Retinal pigment epithelial cell (primary cell): ENCODE results near the gene ZFP57.

Experiments
- DNase-seq: peaks from one replicate; pipeline ENCODE4 v3.0.0-alpha.2; 2010; ENCODE audit warnings: low read depth
- H3K4me3 ChIP-seq: 2 replicates; pipeline ENCODE4 v1.5.1; 2011; ENCODE audit warnings: mild to moderate bottlenecking, low read length, control low read depth, moderate library complexity
- TF ChIP-seq, protein P1 (sequence below): conservative IDR thresholded peaks from 2 replicates; pipeline ENCODE4 v1.5.1; 2011; ENCODE audit warnings: low read depth, low read length, control low read depth, inconsistent platforms

The ZFP57 gene

DNA sequence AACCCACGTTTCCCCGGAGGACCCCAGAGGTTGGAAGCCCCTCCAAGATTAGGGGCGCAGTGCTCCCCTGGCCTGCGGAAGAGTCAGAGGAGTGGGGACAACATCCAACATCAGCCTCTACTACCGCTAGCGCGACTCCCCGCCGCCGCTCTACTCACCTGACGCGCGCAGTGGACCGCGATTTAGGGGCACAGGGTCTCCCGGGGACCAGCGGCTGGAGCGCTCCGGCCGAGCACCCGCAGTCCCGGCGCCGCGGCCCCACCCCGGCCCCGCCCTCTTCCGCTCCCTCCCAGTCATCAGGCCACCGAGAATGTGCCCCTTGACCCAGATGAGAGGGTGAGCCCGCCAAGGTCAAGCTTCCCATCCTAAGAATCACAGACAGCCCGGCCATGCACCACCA lies at the start of gene ZFP57:
Gene ZFP57 (minus strand): TSS at position 249 of the 400 bp plus-strand sequence. CDS start 4,149 bp downstream, outside the sequence.
- H3K4me3 ChIP-seq: no peak within 1 kb of the TSS
- TF ChIP-seq, protein P1, sequence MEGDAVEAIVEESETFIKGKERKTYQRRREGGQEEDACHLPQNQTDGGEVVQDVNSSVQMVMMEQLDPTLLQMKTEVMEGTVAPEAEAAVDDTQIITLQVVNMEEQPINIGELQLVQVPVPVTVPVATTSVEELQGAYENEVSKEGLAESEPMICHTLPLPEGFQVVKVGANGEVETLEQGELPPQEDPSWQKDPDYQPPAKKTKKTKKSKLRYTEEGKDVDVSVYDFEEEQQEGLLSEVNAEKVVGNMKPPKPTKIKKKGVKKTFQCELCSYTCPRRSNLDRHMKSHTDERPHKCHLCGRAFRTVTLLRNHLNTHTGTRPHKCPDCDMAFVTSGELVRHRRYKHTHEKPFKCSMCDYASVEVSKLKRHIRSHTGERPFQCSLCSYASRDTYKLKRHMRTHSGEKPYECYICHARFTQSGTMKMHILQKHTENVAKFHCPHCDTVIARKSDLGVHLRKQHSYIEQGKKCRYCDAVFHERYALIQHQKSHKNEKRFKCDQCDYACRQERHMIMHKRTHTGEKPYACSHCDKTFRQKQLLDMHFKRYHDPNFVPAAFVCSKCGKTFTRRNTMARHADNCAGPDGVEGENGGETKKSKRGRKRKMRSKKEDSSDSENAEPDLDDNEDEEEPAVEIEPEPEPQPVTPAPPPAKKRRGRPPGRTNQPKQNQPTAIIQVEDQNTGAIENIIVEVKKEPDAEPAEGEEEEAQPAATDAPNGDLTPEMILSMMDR: no peak
- no peak for DNase-seq

DNA sequence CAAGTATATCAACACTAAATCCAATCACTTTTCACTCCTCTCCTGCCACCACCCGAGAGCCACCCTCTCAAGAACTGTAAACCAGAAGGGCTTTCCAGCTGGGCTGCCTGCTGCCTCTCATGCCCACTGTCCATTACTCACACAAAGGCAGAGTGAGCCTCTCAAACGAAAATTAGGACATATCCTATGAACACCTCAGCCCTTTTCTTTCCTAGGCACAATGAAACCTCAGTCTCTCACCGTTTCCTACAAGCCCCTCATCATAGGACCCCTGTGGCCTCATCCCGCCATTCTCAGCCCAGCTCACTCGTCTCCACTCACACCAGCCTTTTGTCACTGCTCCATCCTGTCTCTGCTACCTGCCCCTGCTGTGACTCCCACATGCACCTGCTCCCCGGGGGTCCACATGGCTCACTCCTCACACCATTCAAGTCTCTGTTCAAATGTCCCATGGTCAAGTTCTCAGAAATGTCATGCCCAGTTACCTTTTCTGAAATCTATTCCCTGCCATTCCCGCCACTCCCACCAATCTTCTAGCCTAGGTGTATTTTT lies 49.7 kb upstream of the ZFP57 start:
- no peak for DNase-seq
- TF ChIP-seq, protein P1: no peak
- no peak overlapping the region for H3K4me3 ChIP-seq

DNA sequence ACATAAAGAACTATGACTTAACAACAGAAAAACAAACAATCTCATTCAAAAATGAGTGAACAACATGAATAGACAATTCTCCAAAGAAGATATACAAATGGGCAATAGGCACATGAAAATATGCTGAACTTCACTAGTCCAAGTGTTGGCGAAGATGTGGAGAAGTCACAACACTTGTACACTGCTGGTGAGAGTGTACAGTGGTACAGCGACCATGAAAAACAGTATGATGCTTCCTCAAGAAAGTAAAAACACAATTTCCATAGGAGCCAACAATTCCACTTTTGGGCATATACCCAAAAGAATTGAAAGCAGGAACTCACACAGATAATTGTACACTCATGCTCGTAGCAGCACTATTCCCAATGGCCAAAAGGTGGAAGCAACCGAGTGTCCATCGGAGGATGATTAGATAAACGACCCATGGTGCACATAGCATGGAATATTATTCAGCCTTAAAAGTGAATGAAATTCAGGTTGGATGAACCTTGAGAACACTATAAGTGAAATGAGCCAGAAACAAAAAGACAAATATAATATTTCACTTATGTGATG lies 48.9 kb upstream of the ZFP57 start:
- TF ChIP-seq, protein P1: no peak
- DNase-seq: no peak
- no peak overlapping the region for H3K4me3 ChIP-seq

DNA sequence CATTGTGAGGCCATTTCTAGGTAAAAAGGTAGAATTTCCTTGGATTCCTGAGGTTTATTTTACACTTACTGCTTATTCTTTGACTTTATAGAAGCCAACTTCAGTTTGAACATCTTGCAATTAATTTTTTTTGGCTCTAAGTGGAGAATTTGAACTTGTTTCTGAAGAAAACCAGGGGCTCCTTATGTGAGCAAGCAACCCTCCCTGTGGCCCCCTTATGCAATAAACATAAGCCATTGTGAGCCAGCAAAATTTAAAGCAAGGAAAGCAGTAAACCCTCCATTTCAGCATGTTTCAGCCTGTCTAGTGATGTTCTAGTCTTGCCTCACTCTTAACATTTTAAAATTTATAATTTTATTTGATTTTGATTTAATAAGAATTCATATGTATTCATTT lies 47.9 kb upstream of the ZFP57 start:
- H3K4me3 ChIP-seq: no peak overlapping the region
- TF ChIP-seq, protein P1: no peak
- DNase-seq: no peak

DNA sequence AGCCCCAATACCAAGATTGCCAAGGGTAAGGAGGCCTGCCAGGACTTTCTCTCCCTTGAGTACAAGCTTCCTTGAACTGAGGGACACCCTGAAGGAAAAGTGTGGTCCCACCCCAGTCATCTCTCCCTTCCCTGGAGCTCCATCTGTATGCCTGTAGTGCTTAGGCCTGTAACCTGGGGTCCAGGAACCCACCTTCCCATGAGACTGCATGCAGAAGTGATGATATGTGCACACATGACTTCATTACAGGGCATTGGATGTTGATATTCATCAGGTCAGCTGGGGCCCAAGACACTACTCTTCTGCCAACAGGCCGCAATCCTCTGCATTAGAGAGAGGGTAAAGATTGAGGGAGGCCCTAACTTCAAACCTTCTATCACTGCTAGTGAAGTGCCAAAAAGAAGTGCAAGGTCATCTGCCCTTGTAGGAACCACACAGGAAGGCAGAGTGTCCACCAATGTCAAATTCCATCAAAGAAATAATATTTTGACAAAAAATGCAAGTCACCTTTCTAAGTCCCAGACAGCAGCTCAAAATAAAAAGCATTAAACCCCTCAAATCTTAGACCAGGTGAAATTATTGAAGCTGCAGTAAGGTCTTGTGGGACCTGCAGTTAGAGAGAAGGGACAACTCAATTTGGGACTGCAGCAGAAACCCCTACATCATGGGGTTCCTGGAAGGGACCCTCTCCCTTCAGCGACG lies 47.4 kb upstream of the ZFP57 start:
- no peak overlapping the region for H3K4me3 ChIP-seq
- TF ChIP-seq, protein P1: no peak
- DNase-seq: no peak

DNA sequence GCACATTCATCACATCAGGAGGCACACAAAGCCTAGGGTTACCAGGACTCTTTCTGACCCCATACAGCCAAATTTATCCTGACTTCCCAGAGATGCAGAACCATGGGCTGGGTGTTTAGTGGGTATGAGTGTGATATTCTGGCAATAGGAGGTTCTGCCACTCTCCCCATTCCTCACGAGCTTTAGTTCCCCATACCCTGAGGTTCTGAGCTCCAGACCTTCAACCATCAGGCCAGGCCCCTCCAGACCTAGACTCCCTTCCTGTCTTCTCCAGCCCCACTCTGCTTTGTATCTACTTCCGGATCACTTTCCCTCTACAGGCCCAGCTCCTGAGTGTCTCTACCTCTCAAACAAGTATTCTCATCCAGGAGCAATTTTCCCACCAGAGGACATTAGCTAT lies 46.7 kb upstream of the ZFP57 start:
- TF ChIP-seq, protein P1: no peak
- no peak for DNase-seq
- H3K4me3 ChIP-seq: no peak overlapping the region
